NCI-H2107 treated with DMSO at 0.1 percent for 48 hours (cell line): Measurements from ENCODE around the gene MAPK8.

ENCODE experiments used
- DNase-seq: peaks from one replicate; lab custom pipeline; 2025; ENCODE audit not compliant: unreplicated experiment; lab: John Stamatoyannopoulos, UW

MAPK8 gene

GRCh38 chr10:48459270-48460150 lies 153.0 kb downstream of the MAPK8 start:
- no peak for DNase-seq

DNA sequence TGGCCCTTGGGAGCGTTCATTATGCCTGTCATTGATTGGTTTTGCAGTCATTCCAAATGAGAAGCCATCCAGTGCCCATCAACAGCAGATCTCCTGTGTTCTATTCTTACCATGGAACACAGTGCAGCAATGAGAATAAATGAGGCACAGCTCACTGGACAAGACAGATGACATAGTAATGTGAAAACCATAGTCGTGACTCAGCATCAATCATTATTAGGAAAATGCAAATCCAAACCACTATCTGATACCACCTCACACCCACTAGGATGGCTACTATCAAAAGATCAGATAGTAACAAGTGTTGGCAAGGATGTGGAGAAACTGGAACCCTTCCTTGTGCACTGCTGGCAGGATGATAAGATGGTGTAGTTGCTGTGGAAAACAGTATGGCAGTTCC lies 153.7 kb downstream of the MAPK8 start:
- DNase-seq, result no peak

GRCh38 chr10:48461623-48462481 lies 155.4 kb downstream of the MAPK8 start:
- DNase-seq, result no peak

GRCh38 chr10:48462482-48463020 lies 156.1 kb downstream of the MAPK8 start:
- DNase-seq, result no peak

- no peak for DNase-seq
These were observed 157.0 kb downstream of the MAPK8 start for GRCh38 chr10:48463318-48464003.

GRCh38 chr10:48464121-48464870 lies 157.8 kb downstream of the MAPK8 start:
- DNase-seq, result no peak

DNA sequence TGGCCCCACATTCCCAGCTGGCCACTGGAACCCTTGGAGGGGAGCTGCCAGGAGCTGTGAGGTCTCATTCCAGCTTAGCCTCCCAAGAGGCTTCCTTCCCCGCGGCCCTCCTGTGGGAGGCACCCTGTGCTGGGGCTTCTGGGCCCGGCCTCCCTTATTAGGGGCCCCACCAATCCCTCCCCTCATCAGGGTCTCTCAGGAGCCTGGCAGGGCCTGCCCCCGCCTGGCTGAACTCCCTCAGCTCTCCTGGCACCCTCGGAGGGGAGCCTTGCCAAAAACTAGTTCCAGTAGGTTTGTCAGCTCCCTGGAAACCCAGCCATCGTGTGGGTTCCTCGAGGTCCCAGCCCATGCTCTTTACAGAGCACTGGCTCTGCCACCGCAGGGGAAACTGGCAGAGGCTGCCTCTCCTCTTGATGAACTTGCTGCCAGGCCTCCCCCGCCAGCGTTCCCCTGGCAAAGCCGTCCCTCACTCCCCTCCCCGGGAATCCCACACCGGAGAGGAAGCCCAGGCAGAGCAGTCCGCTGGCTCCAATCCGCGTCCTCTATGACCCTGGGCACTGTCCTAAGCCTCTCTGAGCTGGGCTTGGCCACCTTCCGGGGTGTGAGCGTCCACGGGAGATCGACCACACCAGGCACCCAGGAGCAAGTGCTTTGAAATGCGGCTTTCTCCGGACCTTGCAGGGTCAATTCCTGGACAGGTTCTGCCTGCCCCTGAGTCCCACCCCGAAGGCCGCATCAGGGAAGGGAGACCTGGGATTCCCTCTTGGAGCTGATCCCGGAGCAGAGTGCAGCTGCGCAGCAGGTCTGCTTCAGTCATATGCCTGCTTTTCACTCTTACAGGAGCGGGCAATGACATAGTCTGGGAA lies 158.6 kb downstream of the MAPK8 start:
- DNase-seq, result no peak

GRCh38 chr10:48465860-48466521 lies 159.5 kb downstream of the MAPK8 start:
- no peak for DNase-seq

DNA sequence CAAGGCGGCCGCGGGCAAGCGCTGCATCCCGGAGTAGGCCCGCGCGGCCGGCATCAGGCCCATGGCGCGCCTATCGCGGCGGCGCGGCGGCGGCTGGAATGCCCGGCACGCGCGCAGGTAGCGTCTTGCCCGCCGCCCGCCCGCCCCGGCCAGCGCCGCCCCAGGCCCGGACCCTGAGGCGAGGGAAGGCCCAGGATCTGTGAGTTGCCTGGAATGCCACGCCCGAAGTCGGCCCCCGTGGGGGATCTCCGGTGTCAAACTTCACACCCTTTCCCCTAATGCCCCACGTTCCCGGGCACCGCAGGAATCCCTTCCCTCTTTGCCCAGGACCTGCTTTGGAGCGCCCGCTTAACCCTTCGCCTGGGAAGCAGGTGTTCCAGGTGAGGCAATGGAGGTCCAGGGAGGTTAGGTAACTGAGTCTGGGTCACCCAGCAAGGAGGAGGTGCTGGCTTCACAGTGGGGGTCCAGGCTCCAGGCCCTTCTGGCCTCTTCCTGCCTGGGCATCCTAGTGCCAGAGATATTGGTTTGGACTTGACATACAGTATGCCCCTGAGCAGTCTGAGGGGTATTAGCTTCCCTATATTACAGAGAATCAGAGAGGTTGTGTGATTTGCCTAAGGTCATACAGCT lies 160.2 kb downstream of the MAPK8 start:
- no peak for DNase-seq

DNA sequence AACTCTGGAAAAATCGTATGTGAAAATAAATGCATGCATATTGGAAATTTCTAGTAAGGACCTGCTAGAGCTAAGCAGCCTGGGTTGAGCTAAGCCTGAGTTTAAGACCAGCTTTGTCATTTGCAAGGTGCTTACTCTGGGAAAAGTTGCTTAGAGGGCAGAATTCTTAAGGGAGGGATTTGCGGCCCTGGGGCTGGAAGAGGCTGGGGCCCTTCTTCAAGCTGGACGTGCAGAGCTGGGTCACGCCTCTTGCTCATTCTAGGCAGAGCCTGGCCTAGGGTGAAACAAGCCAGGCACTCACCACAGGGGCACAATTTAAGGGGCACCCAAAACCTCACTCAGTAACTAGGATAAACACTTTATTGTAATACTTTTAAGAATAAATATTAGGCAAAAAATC lies 161.2 kb downstream of the MAPK8 start:
- DNase-seq, result no peak

- no peak for DNase-seq
These were observed 161.8 kb downstream of the MAPK8 start for GRCh38 chr10:48468130-48468790.

DNA sequence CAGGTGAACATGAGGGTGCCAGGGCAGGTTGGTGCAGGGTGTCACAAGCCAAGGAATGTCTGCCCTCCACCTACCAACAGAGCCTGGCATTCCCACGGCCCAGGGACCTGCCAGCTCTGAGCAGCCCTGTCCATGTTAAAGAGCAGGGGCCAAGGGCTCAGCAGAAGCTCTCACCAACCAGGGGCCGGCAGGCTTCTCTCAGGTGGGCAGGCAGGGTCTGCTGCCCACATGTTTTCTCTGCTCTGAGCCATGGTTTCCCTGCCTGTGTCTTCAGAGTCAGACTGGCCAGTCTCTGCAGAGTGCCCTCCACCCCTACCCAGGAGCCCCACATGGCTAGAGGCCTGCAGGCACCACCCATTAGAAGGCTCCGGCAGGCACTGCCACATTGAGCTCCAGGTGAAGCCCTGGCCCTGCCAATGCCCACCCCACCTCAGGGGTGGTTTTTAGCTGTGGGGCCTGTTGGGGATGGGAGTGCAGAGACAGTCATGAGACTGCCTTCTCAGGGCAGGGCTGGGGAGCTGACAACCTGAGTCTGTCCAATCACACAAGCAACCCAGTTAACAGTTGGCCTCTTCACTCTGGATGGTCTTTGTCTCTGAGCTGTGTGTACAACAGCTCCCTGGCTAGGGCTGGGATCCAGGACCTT lies 162.5 kb downstream of the MAPK8 start:
- no peak for DNase-seq

DNA sequence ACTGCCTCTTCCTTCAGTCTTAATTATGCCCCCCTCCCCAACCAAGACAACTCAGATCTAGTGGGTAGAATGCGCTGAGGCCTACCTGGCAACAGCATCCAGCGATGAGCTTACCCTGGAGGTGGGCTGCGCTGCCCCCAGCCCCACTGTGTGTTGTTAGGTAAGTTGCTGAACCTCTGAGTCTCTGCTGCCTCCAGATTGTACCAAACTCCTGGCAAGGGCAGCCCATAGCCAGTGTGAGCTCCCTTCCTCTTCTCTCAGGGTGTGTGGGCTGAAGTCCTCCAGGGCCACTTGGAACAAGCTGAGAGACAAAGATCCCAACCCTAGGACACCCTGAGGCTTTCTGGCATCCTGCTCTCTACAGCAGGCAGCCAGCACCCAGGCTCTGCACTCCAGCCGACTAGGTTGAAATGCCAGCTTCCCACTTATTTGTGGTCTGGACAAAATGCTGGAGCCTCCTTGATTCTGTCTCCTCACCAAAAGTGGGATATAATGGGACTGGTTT lies 163.1 kb downstream of the MAPK8 start:
- DNase-seq, result no peak

DNA sequence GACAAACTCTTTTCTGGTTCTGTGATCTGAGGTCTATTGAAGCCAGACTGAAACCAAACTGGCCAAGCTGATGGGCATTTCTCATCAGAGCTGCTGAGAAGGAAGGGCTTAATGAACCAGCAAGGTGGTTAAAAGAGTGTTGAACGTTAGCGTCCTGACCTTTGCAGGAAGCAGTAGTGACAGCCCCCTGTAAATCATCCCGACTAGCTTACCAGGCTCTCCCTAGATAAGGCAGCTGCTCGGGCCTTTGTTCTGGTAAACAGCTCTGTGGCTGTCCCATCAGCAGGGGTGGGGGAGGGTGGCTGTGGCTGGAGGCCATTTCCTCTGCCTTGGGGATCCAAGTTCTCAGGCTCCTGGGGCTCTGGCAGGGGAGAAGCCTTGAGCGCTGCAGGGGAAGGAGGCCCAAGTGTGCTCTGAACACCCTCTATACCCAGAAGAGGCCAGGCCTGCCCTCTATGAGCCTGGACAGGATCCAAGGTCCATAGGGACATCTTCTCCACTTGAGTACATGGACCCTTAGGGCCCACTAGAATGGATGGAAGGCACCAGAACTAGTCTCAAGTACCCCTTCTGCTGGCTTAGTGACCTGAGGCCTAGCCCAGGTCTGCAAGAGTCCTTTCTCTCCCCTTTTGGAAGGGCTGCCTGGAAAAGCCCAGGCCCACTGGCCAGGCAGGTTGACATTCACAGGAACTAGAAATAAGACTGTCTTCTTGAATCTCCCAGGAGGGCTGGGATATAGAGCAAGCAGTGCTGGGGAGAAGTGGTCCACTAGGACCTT lies 163.8 kb downstream of the MAPK8 start:
- DNase-seq, result no peak

DNA sequence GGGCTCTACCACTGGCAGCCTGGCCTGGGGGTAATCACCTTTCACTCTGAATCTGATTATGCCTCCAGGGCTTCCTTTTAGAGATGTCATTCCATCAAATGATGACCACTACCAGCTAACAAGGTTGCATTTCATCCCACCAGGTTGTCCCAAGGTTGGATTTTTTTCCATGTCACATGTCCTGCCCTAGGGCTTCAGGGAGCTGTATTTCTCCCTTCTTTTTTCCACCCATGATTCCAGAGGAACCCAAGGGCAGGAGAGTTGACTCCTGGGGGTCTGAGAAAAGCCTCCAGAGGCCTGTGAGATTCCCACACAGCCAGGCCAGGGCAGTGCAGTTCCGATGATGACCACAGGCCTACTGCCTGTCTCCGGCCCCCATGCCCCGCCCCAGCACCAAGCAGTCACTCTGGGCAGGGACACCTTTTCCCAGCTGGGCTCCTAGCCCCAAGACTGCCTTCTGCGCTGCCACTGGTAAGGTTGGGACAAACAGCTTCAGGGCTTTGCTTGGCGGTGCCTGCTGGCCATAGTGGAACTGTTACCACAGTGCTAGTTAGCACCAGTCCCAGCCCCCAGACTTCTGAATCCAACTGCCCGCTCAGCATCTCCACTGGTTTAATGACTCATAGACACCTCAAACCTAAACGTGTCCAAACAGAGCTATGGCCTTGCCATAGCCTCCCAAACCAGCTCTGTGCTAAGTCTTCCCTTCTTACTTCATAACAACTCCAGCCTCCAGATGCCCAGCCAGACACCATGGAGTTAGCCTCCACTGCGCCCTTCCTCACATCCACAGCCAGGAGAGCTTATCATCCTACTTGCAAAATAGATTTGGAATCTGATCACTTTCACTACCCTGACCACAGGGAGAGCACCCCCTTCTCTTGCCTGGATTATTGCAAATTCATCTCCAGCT lies 164.7 kb downstream of the MAPK8 start:
- no peak for DNase-seq
